ENCODE results near the gene RTKN.
"Not testable (repeated sequence)": the region's sequence is repeated elsewhere in the genome, so short reads cannot be mapped to it uniquely, and the experiment has no call there.

RTKN gene

GRCh38 chr2:74471332-74472065, 29.8 kb upstream of the RTKN start:
- Histone ChIP-seq H3K4me3 (ENCODE audit: low read length, poor library complexity, severe bottlenecking) (peak overlapping the region; percentile 86), H3F3A (ENCODE audit: low read depth) (peaks cover 5% of the 10 kb centered on the region; the same call in 1 of the 2 replicates), H2AFZ (ENCODE audit: low read length) (no peak overlapping the region), H3K4me1 (ENCODE audit: insufficient read depth, low read length, poor library complexity, severe bottlenecking) (peaks cover 16% of the 10 kb centered on the region), H3K9me3 (ENCODE audit: insufficient read depth, low read depth, low read length) (no peaks in the 10 kb centered on the region), H3K27me3 (ENCODE audit: insufficient read depth, low read length, poor library complexity, severe bottlenecking) (no peaks in the 10 kb centered on the region), H3K79me2 (ENCODE audit: insufficient read depth, low read length) (peaks cover 14% of the 10 kb centered on the region; the same call in 1 of the 2 replicates), H4K20me1 (ENCODE audit: insufficient read depth, low read length, poor library complexity, severe bottlenecking) (no peaks in the 10 kb centered on the region), H3K4me2 (ENCODE audit: low read depth, low read length, poor library complexity, severe bottlenecking) (peak overlapping the region; percentile 92), H3K9me2 (replicated peaks; ENCODE audit: low read depth, low read length) (no peaks in the 10 kb centered on the region), H3K36me3 (ENCODE audit: insufficient read depth, low read length) (peaks cover 6% of the 10 kb centered on the region; the same call in 1 of the 2 replicates), H3K9ac (ENCODE audit: low read depth, low read length, poor library complexity, severe bottlenecking) (peak overlapping the region; percentile 86)
- no peak for TF ChIP-seq CTCF (conservative IDR thresholded peaks at IDR 0.05; ENCODE audit: low read length)
- no peak for TF ChIP-seq EZH2phosphoT487 (IDR thresholded peaks at IDR 0.05; ENCODE audit: borderline replicate concordance)

GRCh38 chr2:74470742-74471141, 29.0 kb upstream of the RTKN start:
- peaks cover 14% of the 10 kb centered on the region; the same call in 1 of the 2 replicates for H3K79me2 ChIP-seq (ENCODE audit: insufficient read depth, low read length)
- peaks cover 16% of the 10 kb centered on the region for H3K4me1 ChIP-seq (ENCODE audit: insufficient read depth, low read length, poor library complexity, severe bottlenecking)
- not testable (repeated sequence) for H2AFZ ChIP-seq (ENCODE audit: low read length); H4K20me1 ChIP-seq (ENCODE audit: insufficient read depth, low read length, poor library complexity, severe bottlenecking); H3K27me3 ChIP-seq (ENCODE audit: insufficient read depth, low read length, poor library complexity, severe bottlenecking); H3K4me3 ChIP-seq (ENCODE audit: low read length, poor library complexity, severe bottlenecking); H3K36me3 ChIP-seq (ENCODE audit: insufficient read depth, low read length); H3K9me2 ChIP-seq (replicated peaks; ENCODE audit: low read depth, low read length); H3K9ac ChIP-seq (ENCODE audit: low read depth, low read length, poor library complexity, severe bottlenecking); H3K4me2 ChIP-seq (ENCODE audit: low read depth, low read length, poor library complexity, severe bottlenecking); H3K9me3 ChIP-seq (ENCODE audit: insufficient read depth, low read depth, low read length); H3F3A ChIP-seq (ENCODE audit: low read depth)

GRCh38 chr2:74464406-74464805, 22.7 kb upstream of the RTKN start:
- Histone ChIP-seq H3K4me2 (ENCODE audit: low read depth, low read length, poor library complexity, severe bottlenecking) (peak overlapping the region; percentile 87), H3K4me1 (ENCODE audit: insufficient read depth, low read length, poor library complexity, severe bottlenecking) (peaks cover 8% of the 10 kb centered on the region), H3K36me3 (ENCODE audit: insufficient read depth, low read length) (no peaks in the 10 kb centered on the region; the same call in 1 of the 2 replicates), H3K9ac (ENCODE audit: low read depth, low read length, poor library complexity, severe bottlenecking) (peak overlapping the region; percentile 89), H3K4me3 (ENCODE audit: low read length, poor library complexity, severe bottlenecking) (peak overlapping the region; percentile 87), H3K9me2 (replicated peaks; ENCODE audit: low read depth, low read length) (no peaks in the 10 kb centered on the region), H3F3A (ENCODE audit: low read depth) (no peaks in the 10 kb centered on the region), H4K20me1 (ENCODE audit: insufficient read depth, low read length, poor library complexity, severe bottlenecking) (peaks cover 7% of the 10 kb centered on the region), H3K9me3 (ENCODE audit: insufficient read depth, low read depth, low read length) (no peaks in the 10 kb centered on the region), H3K79me2 (ENCODE audit: insufficient read depth, low read length) (peaks cover 30% of the 10 kb centered on the region), H2AFZ (ENCODE audit: low read length) (peak overlapping the region; percentile 95; the same call in 1 of the 2 replicates), H3K27me3 (ENCODE audit: insufficient read depth, low read length, poor library complexity, severe bottlenecking) (no peaks in the 10 kb centered on the region)
- TF ChIP-seq EZH2phosphoT487 (IDR thresholded peaks at IDR 0.05; ENCODE audit: borderline replicate concordance), result no peak
- TF ChIP-seq CTCF (conservative IDR thresholded peaks at IDR 0.05; ENCODE audit: low read length), result no peak

GRCh38 chr2:74462786-74463105, 21.0 kb upstream of the RTKN start:
- no peaks in the 10 kb centered on the region for H3K9me2 ChIP-seq (replicated peaks; ENCODE audit: low read depth, low read length)
- H3K79me2 ChIP-seq (ENCODE audit: insufficient read depth, low read length), result peaks cover 40% of the 10 kb centered on the region
- peaks cover 13% of the 10 kb centered on the region for H3K4me1 ChIP-seq (ENCODE audit: insufficient read depth, low read length, poor library complexity, severe bottlenecking)
- no peaks in the 10 kb centered on the region for H3K27me3 ChIP-seq (ENCODE audit: insufficient read depth, low read length, poor library complexity, severe bottlenecking)
- H3K9ac ChIP-seq (ENCODE audit: low read depth, low read length, poor library complexity, severe bottlenecking), result no peak overlapping the region
- peaks cover 7% of the 10 kb centered on the region for H4K20me1 ChIP-seq (ENCODE audit: insufficient read depth, low read length, poor library complexity, severe bottlenecking)
- no peaks in the 10 kb centered on the region for H3K9me3 ChIP-seq (ENCODE audit: insufficient read depth, low read depth, low read length)
- no peak overlapping the region for H3K4me3 ChIP-seq (ENCODE audit: low read length, poor library complexity, severe bottlenecking)
- TF ChIP-seq CTCF (conservative IDR thresholded peaks at IDR 0.05; ENCODE audit: low read length), result no peak
- TF ChIP-seq EZH2phosphoT487 (IDR thresholded peaks at IDR 0.05; ENCODE audit: borderline replicate concordance), result no peak
- peaks cover 1% of the 10 kb centered on the region; the same call in 1 of the 2 replicates for H3F3A ChIP-seq (ENCODE audit: low read depth)
- no peak overlapping the region for H3K4me2 ChIP-seq (ENCODE audit: low read depth, low read length, poor library complexity, severe bottlenecking)
- no peaks in the 10 kb centered on the region; the same call in 1 of the 2 replicates for H3K36me3 ChIP-seq (ENCODE audit: insufficient read depth, low read length)
- H2AFZ ChIP-seq (ENCODE audit: low read length), result no peak overlapping the region

All from Loucy (cell line).